Activated CD4-positive, alpha-beta memory T cell treated with anti-CD3 and anti-CD28 coated beads for 36 hours (primary cell): ENCODE measurements around the gene ABCB11. TPM values are rescaled to one million over a fixed set of nuclear protein-coding genes. Genes with fewer than 3 reads are reported as not detected.
"Not testable (repeated sequence)": the region's sequence is repeated elsewhere in the genome, so short reads cannot be mapped to it uniquely, and the experiment has no call there.

Source experiments
- CTCF ChIA-PET: fragments of 350-600 bp; sonication (Branson Sonifier 250); formaldehyde crosslinking; loops from one replicate; lab custom pipeline; 2021; ENCODE audit warnings: antibody characterized with exemption, inconsistent platforms; lab: Charles Lee
- POLR2A ChIA-PET: fragments of 350-600 bp; sonication (Branson Sonifier 250); formaldehyde crosslinking; loops from one replicate; lab custom pipeline; 2021; ENCODE audit warnings: antibody characterized with exemption; lab: Charles Lee
- DNase-seq: peaks from one replicate; pipeline ENCODE4 v3.0.0-alpha.2; 2020
- H3K27ac Mint-ChIP-seq: one replicate; pipeline ENCODE4 v1.8.0; 2021; ENCODE audit warnings: mixed read lengths
- H3K27me3 Mint-ChIP-seq: one replicate; pipeline ENCODE4 v1.8.0; 2021; ENCODE audit warnings: mixed read lengths
- H3K36me3 Mint-ChIP-seq: one replicate; pipeline ENCODE4 v1.8.0; 2021; ENCODE audit warnings: mixed read lengths
- H3K4me1 Mint-ChIP-seq: one replicate; pipeline ENCODE4 v1.8.0; 2021; ENCODE audit warnings: low read depth, mixed read lengths
- H3K4me3 Mint-ChIP-seq: one replicate; pipeline ENCODE4 v1.8.0; 2021; ENCODE audit warnings: mild to moderate bottlenecking, mixed read lengths
- H3K9me3 Mint-ChIP-seq: one replicate; pipeline ENCODE4 v1.8.0; 2021; ENCODE audit warnings: mixed read lengths
- intact Hi-C: fragments of 100-400 bp; cut with micrococcal nuclease; formaldehyde crosslinking; loops from one replicate; pipeline ENCODE4 v1.15.1; 2023
- total RNA-seq, 2 experiments: library from RNA; stranded (reverse); gene quantifications; one replicate each; pipeline ENCODE4 v1.2.3, GENCODE V29; 2021

The ABCB11 gene
- total RNA-seq, 2 experiments from 2014 or later, result not detected

GRCh38 chr2:169065864-169066517, 34.9 kb upstream of the ABCB11 start:
- ChIA-PET CTCF (interaction anchor here (2.2 kb wide), 1 partner anchor 44 kb away, joined by 7 read pairs; no protein-coding TSS in a partner anchor), POLR2A (no interaction called here)
- DNase-seq, result no peak
- H3K4me3 Mint-ChIP-seq, result no peak overlapping the region
- intact Hi-C loops, result no loop called here
- H3K9me3 Mint-ChIP-seq, result no peaks in the 10 kb centered on the region
- H3K4me1 Mint-ChIP-seq, result peaks cover 11% of the 10 kb centered on the region
- no peak overlapping the region for H3K27ac Mint-ChIP-seq
- no peaks in the 10 kb centered on the region for H3K36me3 Mint-ChIP-seq
- H3K27me3 Mint-ChIP-seq, result no peaks in the 10 kb centered on the region

- Mint-ChIP-seq H3K4me3 (no peak overlapping the region), H3K9me3 (no peaks in the 10 kb centered on the region), H3K4me1 (peaks cover 11% of the 10 kb centered on the region), H3K27me3 (no peaks in the 10 kb centered on the region), H3K27ac (no peak overlapping the region), H3K36me3 (no peaks in the 10 kb centered on the region)
- DNase-seq, result no peak
- ChIA-PET CTCF (interaction anchor here (0.6 to 2.2 kb wide), 2 partner anchors 44 to 65 kb away, joined by 3 to 7 read pairs; no protein-coding TSS in a partner anchor), POLR2A (no interaction called here)
- intact Hi-C loops, result no loop called here
Measured at GRCh38 chr2:169065422-169065821, 34.3 kb upstream of the ABCB11 start.

GRCh38 chr2:169064199-169064598, 33.1 kb upstream of the ABCB11 start:
- POLR2A ChIA-PET, H3K27me3 Mint-ChIP-seq, H3K9me3 Mint-ChIP-seq, H3K36me3 Mint-ChIP-seq, intact Hi-C loops, H3K27ac Mint-ChIP-seq, H3K4me1 Mint-ChIP-seq, DNase-seq, H3K4me3 Mint-ChIP-seq: not testable (repeated sequence)
- CTCF ChIA-PET, result interaction anchor here (2.2 kb wide), 1 partner anchor 46 kb away, joined by 7 read pairs; no protein-coding TSS in a partner anchor

GRCh38 chr2:169054575-169054974, 23.5 kb upstream of the ABCB11 start:
- CTCF ChIA-PET, intact Hi-C loops, H3K27me3 Mint-ChIP-seq, POLR2A ChIA-PET, H3K4me1 Mint-ChIP-seq, DNase-seq, H3K27ac Mint-ChIP-seq, H3K4me3 Mint-ChIP-seq: not testable (repeated sequence)
- peaks cover 33% of the 10 kb centered on the region for H3K9me3 Mint-ChIP-seq
- peaks cover 14% of the 10 kb centered on the region for H3K36me3 Mint-ChIP-seq

GRCh38 chr2:169050476-169051240, 19.5 kb upstream of the ABCB11 start:
- Mint-ChIP-seq H3K4me1 (no peaks in the 10 kb centered on the region), H3K27ac (no peak overlapping the region), H3K27me3 (peaks cover 1% of the 10 kb centered on the region), H3K9me3 (peaks cover 17% of the 10 kb centered on the region), H3K4me3 (no peak overlapping the region), H3K36me3 (peaks cover 11% of the 10 kb centered on the region)
- no peak for DNase-seq
- ChIA-PET POLR2A (no interaction called here), CTCF (no interaction called here)
- intact Hi-C loops, result no loop called here

GRCh38 chr2:169049142-169049541, 18.0 kb upstream of the ABCB11 start:
- Mint-ChIP-seq H3K36me3 (peaks cover under 1% of the 10 kb centered on the region), H3K4me1 (no peaks in the 10 kb centered on the region), H3K9me3 (peaks cover 4% of the 10 kb centered on the region), H3K4me3 (no peak overlapping the region), H3K27ac (no peak overlapping the region), H3K27me3 (peaks cover 1% of the 10 kb centered on the region)
- intact Hi-C loops, result no loop called here
- ChIA-PET POLR2A (no interaction called here), CTCF (no interaction called here)
- DNase-seq, result no peak

GRCh38 chr2:169047256-169048250, 16.4 kb upstream of the ABCB11 start:
- Mint-ChIP-seq H3K36me3 (peaks cover 9% of the 10 kb centered on the region), H3K4me3 (no peak overlapping the region), H3K9me3 (peaks cover 12% of the 10 kb centered on the region), H3K27ac (no peak overlapping the region), H3K27me3 (peaks cover 1% of the 10 kb centered on the region), H3K4me1 (no peaks in the 10 kb centered on the region)
- intact Hi-C loops, result no loop called here
- ChIA-PET CTCF (no interaction called here), POLR2A (no interaction called here)
- no peak for DNase-seq

- POLR2A ChIA-PET, result no interaction called here
- H3K27ac Mint-ChIP-seq, result no peak overlapping the region
- no peaks in the 10 kb centered on the region for H3K4me1 Mint-ChIP-seq
- intact Hi-C loops, result no loop called here
- H3K4me3 Mint-ChIP-seq, result no peak overlapping the region
- H3K36me3 Mint-ChIP-seq, result peaks cover 16% of the 10 kb centered on the region
- H3K9me3 Mint-ChIP-seq, result peaks cover 21% of the 10 kb centered on the region
- CTCF ChIA-PET, result interaction anchor here (1.3 kb wide), 1 partner anchor 63 kb away, joined by 3 read pairs; no protein-coding TSS in a partner anchor
- peaks cover 1% of the 10 kb centered on the region for H3K27me3 Mint-ChIP-seq
- no peak for DNase-seq
Measured at GRCh38 chr2:169046440-169047151, 15.5 kb upstream of the ABCB11 start.

- ChIA-PET POLR2A (no interaction called here), CTCF (no interaction called here)
- Mint-ChIP-seq H3K9me3 (peaks cover 22% of the 10 kb centered on the region), H3K27me3 (peaks cover 1% of the 10 kb centered on the region), H3K36me3 (peaks cover 19% of the 10 kb centered on the region), H3K4me1 (peaks cover 3% of the 10 kb centered on the region), H3K4me3 (no peak overlapping the region), H3K27ac (no peak overlapping the region)
- intact Hi-C loops, result no loop called here
- no peak for DNase-seq
Measured at GRCh38 chr2:169042856-169043255, 11.7 kb upstream of the ABCB11 start.

GRCh38 chr2:169041594-169041993, 10.5 kb upstream of the ABCB11 start:
- Mint-ChIP-seq H3K4me3 (no peak overlapping the region), H3K4me1 (peaks cover 3% of the 10 kb centered on the region), H3K27ac (no peak overlapping the region), H3K36me3 (peaks cover 19% of the 10 kb centered on the region), H3K9me3 (peaks cover 22% of the 10 kb centered on the region), H3K27me3 (peaks cover 1% of the 10 kb centered on the region)
- ChIA-PET POLR2A (no interaction called here), CTCF (interaction anchor here (2.0 kb wide), 1 partner anchor 68 kb away, joined by 6 read pairs; no protein-coding TSS in a partner anchor)
- intact Hi-C loops, result no loop called here
- no peak for DNase-seq

- Mint-ChIP-seq H3K9me3 (peaks cover 25% of the 10 kb centered on the region), H3K4me3 (no peak overlapping the region), H3K27ac (no peak overlapping the region), H3K27me3 (no peaks in the 10 kb centered on the region), H3K4me1 (peaks cover 3% of the 10 kb centered on the region), H3K36me3 (peaks cover 19% of the 10 kb centered on the region)
- ChIA-PET POLR2A (no interaction called here), CTCF (interaction anchor here (2.0 kb wide), 1 partner anchor 70 kb away, joined by 6 read pairs; no protein-coding TSS in a partner anchor)
- intact Hi-C loops, result loop anchor here (2.0 kb wide), 1 partner anchor 29 kb away; the partner anchor contains the start of gene DHRS9
- no peak for DNase-seq
Measured at GRCh38 chr2:169039702-169040101, 8.6 kb upstream of the ABCB11 start.
